HEK293 (cell line): ENCODE results near the gene SLC9A9.
"Not testable (repeated sequence)": the region's sequence is repeated elsewhere in the genome, so short reads cannot be mapped to it uniquely, and the experiment has no call there.

ENCODE experiments used
- KLF9 ChIP-seq: fragments of 450-650 bp; formaldehyde crosslinking; IDR thresholded peaks from 2 replicates; pipeline ENCODE4 v1.5.1; 2016; ENCODE audit warnings: missing biosample characterization, missing genetic modification characterization, low read depth
- YY1 ChIP-seq: fragments of 450-650 bp; formaldehyde crosslinking; IDR thresholded peaks from 2 replicates; pipeline ENCODE4 v1.5.1; 2018; ENCODE audit warnings: missing biosample characterization, missing genetic modification characterization
- ZBTB7A ChIP-seq: fragments of 450-650 bp; formaldehyde crosslinking; IDR thresholded peaks from 2 replicates; pipeline ENCODE4 v1.5.1; 2016; ENCODE audit warnings: low read depth, missing biosample characterization, missing genetic modification characterization
- ZBTB8A ChIP-seq: fragments of 450-650 bp; formaldehyde crosslinking; IDR thresholded peaks from 2 replicates; pipeline ENCODE4 v1.5.1; 2016; ENCODE audit warnings: missing biosample characterization, missing genetic modification characterization
- ZNF114 ChIP-seq: fragments of 450-650 bp; formaldehyde crosslinking; IDR thresholded peaks from 2 replicates; pipeline ENCODE4 v1.5.0; 2017; ENCODE audit warnings: missing biosample characterization, missing genetic modification characterization
- ZNF146 ChIP-seq: fragments of 450-650 bp; formaldehyde crosslinking; IDR thresholded peaks from 2 replicates; pipeline ENCODE4 v1.5.1; 2016; ENCODE audit warnings: missing biosample characterization, missing genetic modification characterization
- ZNF23 ChIP-seq: fragments of 450-650 bp; formaldehyde crosslinking; IDR thresholded peaks from 2 replicates; pipeline ENCODE4 v1.5.1; 2016; ENCODE audit warnings: missing biosample characterization, missing genetic modification characterization, borderline replicate concordance
- ZNF654 ChIP-seq: fragments of 450-650 bp; formaldehyde crosslinking; IDR thresholded peaks from 2 replicates; pipeline ENCODE4 v1.5.1; 2016; ENCODE audit warnings: low read depth, missing biosample characterization, missing genetic modification characterization
- TF ChIP-seq, protein P1 (sequence below): fragments of 450-650 bp; formaldehyde crosslinking; IDR thresholded peaks from 2 replicates; pipeline ENCODE4 v1.5.1; 2016; ENCODE audit warnings: missing biosample characterization, missing genetic modification characterization
- TF ChIP-seq, protein P2 (sequence below): fragments of 450-650 bp; formaldehyde crosslinking; IDR thresholded peaks from 2 replicates; pipeline ENCODE4 v1.5.1; 2016; ENCODE audit warnings: missing biosample characterization, missing genetic modification characterization
- TF ChIP-seq, protein P3 (sequence below): fragments of 450-650 bp; formaldehyde crosslinking; IDR thresholded peaks from 2 replicates; pipeline ENCODE4 v1.5.1; 2016; ENCODE audit warnings: missing biosample characterization, missing genetic modification characterization
- TF ChIP-seq, protein P4 (sequence below): sonication (generic); formaldehyde crosslinking; IDR thresholded peaks from 2 replicates; pipeline ENCODE4 v1.8.1; 2022; ENCODE audit warnings: mild to moderate bottlenecking, moderate library complexity, missing genetic modification reagents

DNA sequence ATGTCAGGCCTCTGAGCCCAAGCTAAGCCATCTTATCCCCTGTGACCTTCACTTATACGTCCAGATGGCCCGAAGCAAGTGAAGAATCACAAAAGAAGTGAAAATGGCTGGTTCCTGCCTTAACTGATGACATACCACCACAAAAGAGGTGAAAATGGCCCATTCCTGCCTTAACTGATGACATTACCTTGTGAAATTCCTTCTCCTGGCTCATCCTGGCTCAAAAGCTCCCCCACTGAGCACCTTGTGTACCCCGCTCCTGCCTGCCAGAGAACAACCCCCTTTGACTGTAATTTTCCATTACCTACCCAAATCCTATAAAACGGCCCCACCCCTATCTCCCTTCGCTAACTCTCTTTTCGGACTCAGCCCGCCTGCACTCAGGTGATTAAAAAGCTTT, 42.8 kb downstream of the SLC9A9 start:
- not testable (repeated sequence) for TF ChIP-seq KLF9; ZBTB8A (tag by site-specific recombination); ZNF114; ZNF146 (tag by site-specific recombination); ZNF23 (tag by site-specific recombination); YY1 (tag by site-specific recombination); ZBTB7A (tag by site-specific recombination); ZNF654 (tag by site-specific recombination)
- TF ChIP-seq, protein P1, sequence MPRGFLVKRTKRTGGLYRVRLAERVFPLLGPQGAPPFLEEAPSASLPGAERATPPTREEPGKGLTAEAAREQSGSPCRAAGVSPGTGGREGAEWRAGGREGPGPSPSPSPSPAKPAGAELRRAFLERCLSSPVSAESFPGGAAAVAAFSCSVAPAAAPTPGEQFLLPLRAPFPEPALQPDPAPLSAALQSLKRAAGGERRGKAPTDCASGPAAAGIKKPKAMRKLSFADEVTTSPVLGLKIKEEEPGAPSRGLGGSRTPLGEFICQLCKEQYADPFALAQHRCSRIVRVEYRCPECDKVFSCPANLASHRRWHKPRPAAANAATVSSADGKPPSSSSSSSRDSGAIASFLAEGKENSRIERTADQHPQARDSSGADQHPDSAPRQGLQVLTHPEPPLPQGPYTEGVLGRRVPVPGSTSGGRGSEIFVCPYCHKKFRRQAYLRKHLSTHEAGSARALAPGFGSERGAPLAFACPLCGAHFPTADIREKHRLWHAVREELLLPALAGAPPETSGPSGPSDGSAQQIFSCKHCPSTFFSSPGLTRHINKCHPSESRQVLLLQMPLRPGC (tag by site-specific recombination) = not testable (repeated sequence)
- TF ChIP-seq, protein P2, sequence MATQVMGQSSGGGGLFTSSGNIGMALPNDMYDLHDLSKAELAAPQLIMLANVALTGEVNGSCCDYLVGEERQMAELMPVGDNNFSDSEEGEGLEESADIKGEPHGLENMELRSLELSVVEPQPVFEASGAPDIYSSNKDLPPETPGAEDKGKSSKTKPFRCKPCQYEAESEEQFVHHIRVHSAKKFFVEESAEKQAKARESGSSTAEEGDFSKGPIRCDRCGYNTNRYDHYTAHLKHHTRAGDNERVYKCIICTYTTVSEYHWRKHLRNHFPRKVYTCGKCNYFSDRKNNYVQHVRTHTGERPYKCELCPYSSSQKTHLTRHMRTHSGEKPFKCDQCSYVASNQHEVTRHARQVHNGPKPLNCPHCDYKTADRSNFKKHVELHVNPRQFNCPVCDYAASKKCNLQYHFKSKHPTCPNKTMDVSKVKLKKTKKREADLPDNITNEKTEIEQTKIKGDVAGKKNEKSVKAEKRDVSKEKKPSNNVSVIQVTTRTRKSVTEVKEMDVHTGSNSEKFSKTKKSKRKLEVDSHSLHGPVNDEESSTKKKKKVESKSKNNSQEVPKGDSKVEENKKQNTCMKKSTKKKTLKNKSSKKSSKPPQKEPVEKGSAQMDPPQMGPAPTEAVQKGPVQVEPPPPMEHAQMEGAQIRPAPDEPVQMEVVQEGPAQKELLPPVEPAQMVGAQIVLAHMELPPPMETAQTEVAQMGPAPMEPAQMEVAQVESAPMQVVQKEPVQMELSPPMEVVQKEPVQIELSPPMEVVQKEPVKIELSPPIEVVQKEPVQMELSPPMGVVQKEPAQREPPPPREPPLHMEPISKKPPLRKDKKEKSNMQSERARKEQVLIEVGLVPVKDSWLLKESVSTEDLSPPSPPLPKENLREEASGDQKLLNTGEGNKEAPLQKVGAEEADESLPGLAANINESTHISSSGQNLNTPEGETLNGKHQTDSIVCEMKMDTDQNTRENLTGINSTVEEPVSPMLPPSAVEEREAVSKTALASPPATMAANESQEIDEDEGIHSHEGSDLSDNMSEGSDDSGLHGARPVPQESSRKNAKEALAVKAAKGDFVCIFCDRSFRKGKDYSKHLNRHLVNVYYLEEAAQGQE (tag by site-specific recombination) = not testable (repeated sequence)
- TF ChIP-seq, protein P3, sequence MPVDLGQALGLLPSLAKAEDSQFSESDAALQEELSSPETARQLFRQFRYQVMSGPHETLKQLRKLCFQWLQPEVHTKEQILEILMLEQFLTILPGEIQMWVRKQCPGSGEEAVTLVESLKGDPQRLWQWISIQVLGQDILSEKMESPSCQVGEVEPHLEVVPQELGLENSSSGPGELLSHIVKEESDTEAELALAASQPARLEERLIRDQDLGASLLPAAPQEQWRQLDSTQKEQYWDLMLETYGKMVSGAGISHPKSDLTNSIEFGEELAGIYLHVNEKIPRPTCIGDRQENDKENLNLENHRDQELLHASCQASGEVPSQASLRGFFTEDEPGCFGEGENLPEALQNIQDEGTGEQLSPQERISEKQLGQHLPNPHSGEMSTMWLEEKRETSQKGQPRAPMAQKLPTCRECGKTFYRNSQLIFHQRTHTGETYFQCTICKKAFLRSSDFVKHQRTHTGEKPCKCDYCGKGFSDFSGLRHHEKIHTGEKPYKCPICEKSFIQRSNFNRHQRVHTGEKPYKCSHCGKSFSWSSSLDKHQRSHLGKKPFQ = not testable (repeated sequence)
- TF ChIP-seq, protein P4, sequence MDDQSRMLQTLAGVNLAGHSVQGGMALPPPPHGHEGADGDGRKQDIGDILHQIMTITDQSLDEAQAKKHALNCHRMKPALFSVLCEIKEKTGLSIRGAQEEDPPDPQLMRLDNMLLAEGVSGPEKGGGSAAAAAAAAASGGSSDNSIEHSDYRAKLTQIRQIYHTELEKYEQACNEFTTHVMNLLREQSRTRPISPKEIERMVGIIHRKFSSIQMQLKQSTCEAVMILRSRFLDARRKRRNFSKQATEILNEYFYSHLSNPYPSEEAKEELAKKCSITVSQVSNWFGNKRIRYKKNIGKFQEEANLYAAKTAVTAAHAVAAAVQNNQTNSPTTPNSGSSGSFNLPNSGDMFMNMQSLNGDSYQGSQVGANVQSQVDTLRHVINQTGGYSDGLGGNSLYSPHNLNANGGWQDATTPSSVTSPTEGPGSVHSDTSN (CRISPR knock-in tag) = not testable (repeated sequence)
